T1000 (cell line): Measurements from ENCODE around the gene GIGYF1.
"Not testable (repeated sequence)": the region's sequence is repeated elsewhere in the genome, so short reads cannot be mapped to it uniquely, and the experiment has no call there.

Experiments used
- DNase-seq: peaks from one replicate; lab custom pipeline; 2025; ENCODE audit warnings: mixed read lengths; lab: John Stamatoyannopoulos, UW

The GIGYF1 gene, protein sequence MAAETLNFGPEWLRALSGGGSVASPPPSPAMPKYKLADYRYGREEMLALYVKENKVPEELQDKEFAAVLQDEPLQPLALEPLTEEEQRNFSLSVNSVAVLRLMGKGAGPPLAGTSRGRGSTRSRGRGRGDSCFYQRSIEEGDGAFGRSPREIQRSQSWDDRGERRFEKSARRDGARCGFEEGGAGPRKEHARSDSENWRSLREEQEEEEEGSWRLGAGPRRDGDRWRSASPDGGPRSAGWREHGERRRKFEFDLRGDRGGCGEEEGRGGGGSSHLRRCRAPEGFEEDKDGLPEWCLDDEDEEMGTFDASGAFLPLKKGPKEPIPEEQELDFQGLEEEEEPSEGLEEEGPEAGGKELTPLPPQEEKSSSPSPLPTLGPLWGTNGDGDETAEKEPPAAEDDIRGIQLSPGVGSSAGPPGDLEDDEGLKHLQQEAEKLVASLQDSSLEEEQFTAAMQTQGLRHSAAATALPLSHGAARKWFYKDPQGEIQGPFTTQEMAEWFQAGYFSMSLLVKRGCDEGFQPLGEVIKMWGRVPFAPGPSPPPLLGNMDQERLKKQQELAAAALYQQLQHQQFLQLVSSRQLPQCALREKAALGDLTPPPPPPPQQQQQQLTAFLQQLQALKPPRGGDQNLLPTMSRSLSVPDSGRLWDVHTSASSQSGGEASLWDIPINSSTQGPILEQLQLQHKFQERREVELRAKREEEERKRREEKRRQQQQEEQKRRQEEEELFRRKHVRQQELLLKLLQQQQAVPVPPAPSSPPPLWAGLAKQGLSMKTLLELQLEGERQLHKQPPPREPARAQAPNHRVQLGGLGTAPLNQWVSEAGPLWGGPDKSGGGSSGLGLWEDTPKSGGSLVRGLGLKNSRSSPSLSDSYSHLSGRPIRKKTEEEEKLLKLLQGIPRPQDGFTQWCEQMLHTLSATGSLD (N-terminal part only)

DNA sequence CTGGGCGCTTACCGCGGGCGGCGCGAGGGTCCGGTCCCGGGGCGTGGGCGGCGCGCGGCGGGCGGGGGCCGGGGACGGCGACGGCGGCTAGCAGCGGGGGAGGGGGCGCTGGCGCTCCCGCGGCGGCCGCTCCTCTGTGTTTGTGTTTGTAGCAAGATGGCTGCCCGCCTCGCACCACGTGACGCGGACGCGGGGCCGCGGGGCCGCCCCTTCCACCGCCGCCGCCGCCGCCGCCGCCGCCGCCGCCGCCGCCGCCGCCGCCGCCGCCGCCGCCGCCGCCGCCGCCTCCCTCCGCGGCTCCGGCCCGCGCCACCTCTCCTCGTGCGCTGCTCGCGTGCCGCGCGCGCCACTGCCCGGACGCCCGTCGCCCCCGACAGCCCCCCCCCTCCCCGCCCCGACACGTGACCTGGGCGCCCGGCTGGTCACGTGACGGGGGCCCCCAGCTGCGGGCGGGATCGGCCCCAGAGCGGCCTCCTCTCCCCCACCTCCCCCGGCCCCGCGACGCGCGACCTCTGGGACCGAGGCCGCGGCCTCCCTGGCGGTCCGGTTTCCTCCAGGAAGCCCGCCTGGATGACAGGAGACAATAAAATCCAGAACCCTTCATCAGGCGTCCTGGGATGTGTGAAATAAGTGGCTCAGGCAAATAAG, at the start of gene GIGYF1:
Gene GIGYF1, minus strand, starts transcription at position 153 of the 648 bp plus-strand sequence. CDS start 6,012 bp downstream, outside the sequence.
- no peak for DNase-seq

DNA sequence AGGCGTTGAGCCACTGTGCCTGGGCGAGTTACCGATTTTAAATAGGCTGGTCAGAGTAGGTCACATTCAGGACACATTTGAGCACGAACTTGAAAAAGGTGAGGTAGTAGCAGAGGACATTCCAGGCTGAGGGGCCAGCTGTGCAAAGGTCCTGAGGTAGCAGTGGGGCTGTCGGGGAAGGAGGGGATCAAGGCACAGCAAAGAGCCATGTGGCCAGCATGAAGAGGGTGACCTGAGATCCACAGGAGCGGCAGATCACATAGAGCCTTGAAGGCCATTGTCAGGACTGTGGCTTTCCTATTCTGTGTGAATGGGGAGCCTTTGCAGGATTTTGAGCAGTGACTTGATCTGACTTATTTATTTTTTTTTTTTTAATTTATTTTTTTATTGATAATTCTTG, 45.9 kb upstream of the GIGYF1 start:
- no peak for DNase-seq

DNA sequence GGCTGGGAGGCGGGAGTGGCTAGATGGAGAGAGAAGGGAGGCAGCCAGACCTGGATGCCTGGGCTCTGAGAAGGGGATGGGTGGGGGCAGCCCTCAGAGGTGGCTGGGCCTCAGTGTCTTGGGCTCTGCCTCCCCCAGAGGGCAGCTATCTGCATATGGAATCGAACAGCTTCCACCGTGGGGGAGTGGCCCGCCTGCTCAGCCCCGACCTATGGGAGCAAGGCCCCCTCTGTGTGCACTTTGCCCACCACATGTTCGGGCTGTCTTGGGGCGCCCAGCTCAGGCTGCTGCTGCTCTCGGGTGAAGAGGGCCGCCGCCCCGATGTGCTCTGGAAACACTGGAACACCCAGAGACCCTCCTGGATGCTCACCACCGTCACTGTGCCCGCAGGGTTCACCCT, 42.6 kb upstream of the GIGYF1 start:
- DNase-seq: no peak

- no peak for DNase-seq
Measured at GRCh38 chr7:100735730-100736129, 41.7 kb upstream of the GIGYF1 start.

GRCh38 chr7:100731937-100732636, 38.0 kb upstream of the GIGYF1 start:
- DNase-seq: no peak

- DNase-seq: no peak
Measured at GRCh38 chr7:100730136-100730800, 36.2 kb upstream of the GIGYF1 start.

GRCh38 chr7:100728196-100728595, 34.1 kb upstream of the GIGYF1 start:
- no peak for DNase-seq

DNA sequence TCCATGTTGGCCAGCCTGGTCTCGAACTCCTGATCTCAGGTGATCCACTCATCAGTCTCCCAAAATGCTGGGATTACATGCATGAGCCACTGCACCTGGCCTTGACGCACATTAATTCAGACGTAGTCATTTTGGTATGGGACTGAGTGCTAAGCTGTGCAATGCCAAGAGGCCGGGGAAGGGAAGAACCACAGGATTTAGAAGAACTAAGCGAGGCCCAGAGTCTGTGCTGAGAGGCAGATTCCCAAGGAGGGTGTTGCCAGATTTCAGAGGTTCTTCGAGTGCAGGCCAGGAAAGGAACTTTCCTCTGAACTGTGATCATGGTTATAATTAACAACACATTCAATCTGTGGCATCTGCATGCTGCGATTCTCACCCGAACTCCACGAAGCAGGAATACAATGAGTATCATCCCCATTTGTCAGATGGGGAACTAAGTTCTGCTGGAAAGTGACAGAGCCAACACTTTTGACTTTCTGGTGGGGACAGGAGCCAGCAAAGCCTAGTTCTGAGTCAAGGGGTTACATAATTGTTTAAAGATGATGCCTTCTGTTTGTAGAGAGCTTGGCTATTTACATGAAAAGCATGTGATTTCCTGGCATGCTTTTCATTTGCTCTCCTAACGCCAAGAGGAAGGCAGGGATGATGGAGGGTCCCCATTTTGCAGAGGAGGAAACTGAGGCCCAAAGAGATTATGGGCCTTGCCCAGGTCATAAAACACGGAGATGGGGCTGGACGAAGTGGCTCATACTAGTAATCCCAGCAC, 33.1 kb upstream of the GIGYF1 start:
- DNase-seq: no peak

GRCh38 chr7:100724364-100724763, 30.3 kb upstream of the GIGYF1 start:
- not testable (repeated sequence) for DNase-seq

GRCh38 chr7:100723732-100724275, 29.8 kb upstream of the GIGYF1 start:
- no peak for DNase-seq

GRCh38 chr7:100722480-100723212, 28.6 kb upstream of the GIGYF1 start:
- no peak for DNase-seq

GRCh38 chr7:100721505-100721812, 27.4 kb upstream of the GIGYF1 start:
- DNase-seq: no peak

DNA sequence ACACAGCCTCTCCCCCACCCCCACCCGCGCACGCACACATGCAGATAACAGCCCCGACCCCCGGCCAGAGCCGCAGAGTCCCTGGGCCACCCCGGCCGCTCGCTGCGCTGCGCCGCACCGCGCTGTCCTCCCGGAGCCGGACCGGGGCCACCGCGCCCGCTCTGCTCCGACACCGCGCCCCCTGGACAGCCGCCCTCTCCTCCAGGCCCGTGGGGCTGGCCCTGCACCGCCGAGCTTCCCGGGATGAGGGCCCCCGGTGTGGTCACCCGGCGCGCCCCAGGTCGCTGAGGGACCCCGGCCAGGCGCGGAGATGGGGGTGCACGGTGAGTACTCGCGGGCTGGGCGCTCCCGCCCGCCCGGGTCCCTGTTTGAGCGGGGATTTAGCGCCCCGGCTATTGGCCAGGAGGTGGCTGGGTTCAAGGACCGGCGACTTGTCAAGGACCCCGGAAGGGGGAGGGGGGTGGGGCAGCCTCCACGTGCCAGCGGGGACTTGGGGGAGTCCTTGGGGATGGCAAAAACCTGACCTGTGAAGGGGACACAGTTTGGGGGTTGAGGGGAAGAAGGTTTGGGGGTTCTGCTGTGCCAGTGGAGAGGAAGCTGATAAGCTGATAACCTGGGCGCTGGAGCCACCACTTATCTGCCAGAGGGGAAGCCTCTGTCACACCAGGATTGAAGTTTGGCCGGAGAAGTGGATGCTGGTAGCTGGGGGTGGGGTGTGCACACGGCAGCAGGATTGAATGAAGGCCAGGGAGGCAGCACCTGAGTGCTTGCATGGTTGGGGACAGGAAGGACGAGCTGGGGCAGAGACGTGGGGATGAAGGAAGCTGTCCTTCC, 26.8 kb upstream of the GIGYF1 start:
- no peak for DNase-seq

DNA sequence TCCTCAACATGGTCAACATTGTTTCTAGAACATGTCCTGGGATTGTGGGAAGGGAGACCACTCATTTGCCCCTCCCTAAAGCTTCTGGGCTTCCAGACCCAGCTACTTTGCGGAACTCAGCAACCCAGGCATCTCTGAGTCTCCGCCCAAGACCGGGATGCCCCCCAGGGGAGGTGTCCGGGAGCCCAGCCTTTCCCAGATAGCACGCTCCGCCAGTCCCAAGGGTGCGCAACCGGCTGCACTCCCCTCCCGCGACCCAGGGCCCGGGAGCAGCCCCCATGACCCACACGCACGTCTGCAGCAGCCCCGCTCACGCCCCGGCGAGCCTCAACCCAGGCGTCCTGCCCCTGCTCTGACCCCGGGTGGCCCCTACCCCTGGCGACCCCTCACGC, 26.2 kb upstream of the GIGYF1 start, which contains the start of gene EPO:
Gene EPO, plus strand, starts transcription at position 190 of the 392 bp plus-strand sequence. CDS start 513 bp downstream, outside the sequence.
- no peak for DNase-seq

DNA sequence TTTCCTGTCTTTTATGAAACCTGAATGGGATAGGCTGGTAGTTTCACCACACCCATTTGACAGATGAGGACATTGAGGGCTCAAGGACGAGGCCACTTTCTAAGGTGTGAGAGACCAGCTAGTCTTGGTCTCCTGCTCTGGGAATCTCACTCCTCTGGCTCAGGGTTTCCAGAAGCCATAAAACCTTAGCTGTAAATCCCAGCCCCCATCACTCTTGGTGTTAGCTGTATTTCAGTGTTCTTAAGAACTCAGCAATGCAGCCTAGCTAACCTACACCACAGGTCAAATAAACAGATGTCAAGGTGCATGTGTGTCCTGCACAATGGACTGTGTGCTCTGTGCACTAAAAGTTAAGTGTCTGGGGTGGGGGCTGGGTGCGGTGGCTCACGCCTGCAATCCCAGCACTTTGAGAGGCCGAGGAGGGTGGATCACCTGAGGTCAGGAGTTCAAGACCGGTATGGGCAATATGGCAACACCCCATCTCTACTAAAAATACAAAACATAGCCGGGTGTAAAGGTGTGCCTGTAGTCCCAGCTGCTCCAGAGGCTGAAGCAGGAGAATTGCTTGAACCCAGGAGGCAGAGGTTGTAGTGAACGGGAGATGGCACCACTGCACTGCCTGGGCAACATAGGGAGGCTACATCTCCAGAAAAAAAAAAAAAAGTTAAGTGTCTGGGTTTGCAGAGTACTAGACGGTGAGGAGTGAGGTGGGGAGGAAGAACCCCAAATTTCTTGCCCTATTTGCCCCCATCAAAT, 25.7 kb upstream of the GIGYF1 start:
- DNase-seq: no peak

DNA sequence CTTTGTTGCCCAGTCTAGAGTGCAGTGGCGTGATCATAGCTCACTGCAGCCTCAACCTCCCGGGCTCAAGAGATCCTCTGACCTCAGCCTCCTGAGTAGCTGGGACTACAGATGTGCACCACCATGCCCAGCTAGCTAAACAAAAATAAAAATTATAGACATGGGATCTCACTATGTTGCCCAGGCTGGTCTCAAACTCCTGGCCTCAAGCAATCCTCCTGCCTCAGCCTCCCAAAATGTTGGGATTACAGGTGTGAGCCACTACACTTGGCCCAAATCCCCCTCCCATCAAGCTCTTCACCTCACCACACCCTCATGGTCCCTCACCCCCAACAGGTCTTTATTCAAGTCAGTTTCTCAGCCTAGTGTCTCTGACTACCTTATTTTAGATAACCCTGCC, 23.0 kb upstream of the GIGYF1 start:
- DNase-seq: not testable (repeated sequence)

DNA sequence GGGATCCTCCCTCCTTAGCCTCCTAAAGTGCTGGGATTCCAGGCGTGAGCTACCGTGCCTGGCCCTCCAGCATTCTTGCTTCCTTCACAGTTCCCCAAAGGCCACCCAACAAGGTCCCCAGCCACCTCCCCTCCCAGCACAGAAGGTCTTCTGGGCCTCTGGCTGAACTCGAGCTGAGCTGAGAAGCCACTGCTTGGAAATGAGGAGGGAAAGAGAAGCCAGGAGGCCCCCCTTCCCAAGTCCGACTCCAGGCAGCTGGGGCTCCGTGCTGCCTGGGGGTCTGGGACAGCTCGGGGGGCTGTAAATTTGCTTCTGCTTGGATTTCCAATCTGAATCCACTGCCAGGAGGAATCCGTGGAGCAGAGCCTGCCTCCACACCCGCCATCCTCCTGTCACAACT, 20.7 kb upstream of the GIGYF1 start:
- DNase-seq: no peak

DNA sequence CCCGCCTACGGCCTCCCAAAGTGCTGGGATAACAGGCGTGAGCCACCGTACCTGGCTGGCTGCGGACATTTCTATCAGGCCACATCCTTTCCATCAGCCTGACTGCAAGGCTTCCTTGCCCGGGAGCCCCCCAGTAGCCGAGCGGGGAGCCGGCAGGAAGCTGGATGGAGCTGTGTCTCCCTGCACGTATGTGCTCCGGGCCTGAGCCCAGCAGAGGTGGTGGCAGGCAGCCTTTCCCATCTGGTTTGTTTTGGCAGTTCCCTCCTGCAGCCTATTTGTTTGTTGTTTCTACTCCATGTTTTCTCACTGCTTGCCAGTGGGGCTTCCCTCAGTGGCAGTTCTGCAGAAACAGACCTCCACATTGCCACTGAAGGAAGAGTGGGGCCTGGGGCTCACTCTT, 17.3 kb upstream of the GIGYF1 start:
- DNase-seq: no peak
